ENCODE measurements around the gene EPB41.
"Not testable (repeated sequence)": the region's sequence is repeated elsewhere in the genome, so short reads cannot be mapped to it uniquely, and the experiment has no call there.

The EPB41 gene

DNA sequence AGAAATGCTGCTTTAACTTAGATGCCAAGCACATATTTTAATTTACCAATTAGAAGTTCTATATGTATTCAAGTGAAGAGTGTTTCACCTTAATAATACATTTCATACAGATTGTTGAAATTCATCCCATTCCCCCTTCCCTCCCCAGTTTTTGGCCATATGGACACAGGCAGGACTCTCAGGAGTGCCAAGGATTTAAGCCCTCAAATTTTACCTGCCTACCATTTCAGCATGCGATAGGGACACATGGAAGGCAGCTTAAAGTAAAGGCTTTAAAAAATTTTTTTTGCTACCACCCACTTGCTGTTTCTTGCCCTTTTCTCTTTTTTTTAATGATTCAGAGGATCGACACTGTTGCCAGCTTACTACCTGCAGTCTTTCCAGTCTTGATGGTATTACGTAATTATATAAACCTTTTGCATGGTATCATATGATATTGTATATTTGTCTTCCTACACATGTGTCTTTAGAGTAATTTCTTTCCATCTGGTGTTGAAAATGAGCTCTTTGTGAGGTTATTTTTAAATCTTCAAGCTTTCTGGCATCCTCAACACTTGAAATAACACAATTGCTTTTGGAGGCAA, 7.0 kb downstream of the EPB41 start:
- no peak overlapping the region for H3K4me3 ChIP-seq (ENCODE audit: low read depth, low read length)

GRCh38 chr1:28925350-28925891, 11.1 kb downstream of the EPB41 start:
- H3K4me3 ChIP-seq (ENCODE audit: low read depth, low read length) = no peak overlapping the region
- no peak for DNase-seq (ENCODE audit: low read depth)

More for the DNA sequence above, 7.0 kb downstream of the EPB41 start:
- no peak for DNase-seq (ENCODE audit: low read depth)

GRCh38 chr1:28926629-28927265, 12.4 kb downstream of the EPB41 start:
- H3K4me3 ChIP-seq (ENCODE audit: low read depth, low read length) = no peak overlapping the region
- DNase-seq (ENCODE audit: low read depth) = no peak

DNA sequence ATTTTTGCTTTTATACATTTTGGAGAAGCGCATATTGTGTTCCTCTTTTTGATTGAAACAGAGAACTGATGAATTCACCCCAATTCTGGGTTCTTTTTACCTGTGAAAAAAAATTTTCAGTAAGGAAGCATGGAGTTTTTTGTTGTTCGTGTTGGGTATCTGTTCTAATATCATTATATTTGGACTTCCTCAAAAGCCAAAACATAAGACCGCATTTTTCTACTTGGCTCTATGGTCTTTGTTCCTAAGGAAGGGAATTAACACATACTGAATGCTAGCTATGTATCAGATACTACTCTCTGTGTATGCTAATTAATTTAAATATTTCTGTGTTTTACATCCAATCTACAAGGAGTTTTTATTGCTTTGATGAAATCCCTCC, 12.9 kb downstream of the EPB41 start:
- DNase-seq (ENCODE audit: low read depth) = no peak
- H3K4me3 ChIP-seq (ENCODE audit: low read depth, low read length) = no peak overlapping the region

- H3K4me3 ChIP-seq (ENCODE audit: low read depth, low read length) = no peak overlapping the region
- peak; percentile 4 for DNase-seq (ENCODE audit: low read depth)
Measured at GRCh38 chr1:28927648-28928313, 13.4 kb downstream of the EPB41 start.

DNA sequence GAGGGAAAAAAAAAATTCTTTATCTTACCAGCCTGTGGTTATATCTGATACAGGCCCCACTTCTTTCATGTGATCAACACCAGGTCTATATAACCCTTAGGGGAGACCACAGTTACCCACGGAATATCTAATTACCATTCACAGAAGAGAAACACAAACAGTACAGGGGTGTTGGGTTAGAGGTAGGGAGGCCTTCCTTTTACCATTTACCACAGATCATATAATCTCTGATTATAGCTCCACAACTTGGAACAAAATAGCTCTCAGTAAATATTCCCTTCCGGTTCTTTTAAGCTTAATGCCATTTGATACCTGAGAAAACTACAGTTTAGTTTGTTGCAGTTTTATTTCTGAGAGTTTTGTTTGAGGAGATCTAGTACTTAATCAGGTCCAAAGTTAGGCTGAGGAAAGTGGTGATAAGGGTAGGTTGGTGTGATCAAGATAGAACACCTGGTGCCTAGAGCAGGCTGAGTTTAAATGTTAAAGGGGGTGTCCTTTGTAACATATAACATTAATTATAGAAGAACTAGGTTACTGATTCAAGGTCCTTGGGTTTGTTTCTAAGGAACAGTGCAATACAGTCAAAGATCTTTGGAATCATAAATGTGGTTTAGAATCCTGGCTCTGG, 14.1 kb downstream of the EPB41 start:
- no peak for DNase-seq (ENCODE audit: low read depth)
- no peak overlapping the region for H3K4me3 ChIP-seq (ENCODE audit: low read depth, low read length)

DNA sequence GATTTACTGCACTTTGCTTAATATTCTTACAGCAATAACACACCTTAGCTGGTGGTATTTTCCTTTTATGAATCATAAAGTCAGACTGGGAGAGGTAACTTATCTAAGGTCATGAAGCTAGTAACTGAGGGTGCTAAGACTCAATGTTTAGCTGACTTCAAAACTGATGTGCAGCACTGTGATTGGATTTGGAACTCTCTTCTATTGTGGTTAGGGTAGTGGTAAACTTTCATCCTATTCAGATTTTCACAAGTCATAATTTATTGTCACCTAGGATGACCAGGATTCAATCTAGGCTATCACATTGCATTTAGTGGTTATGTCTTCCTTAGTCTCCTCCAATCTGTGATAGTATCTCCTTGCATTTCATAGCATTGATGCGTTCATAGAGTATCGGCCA, 18.9 kb downstream of the EPB41 start:
- no peak for DNase-seq (ENCODE audit: low read depth)
- no peak overlapping the region for H3K4me3 ChIP-seq (ENCODE audit: low read depth, low read length)

GRCh38 chr1:28933918-28934317, 19.5 kb downstream of the EPB41 start:
- H3K4me3 ChIP-seq (ENCODE audit: low read depth, low read length) = no peak overlapping the region
- DNase-seq (ENCODE audit: low read depth) = no peak

DNA sequence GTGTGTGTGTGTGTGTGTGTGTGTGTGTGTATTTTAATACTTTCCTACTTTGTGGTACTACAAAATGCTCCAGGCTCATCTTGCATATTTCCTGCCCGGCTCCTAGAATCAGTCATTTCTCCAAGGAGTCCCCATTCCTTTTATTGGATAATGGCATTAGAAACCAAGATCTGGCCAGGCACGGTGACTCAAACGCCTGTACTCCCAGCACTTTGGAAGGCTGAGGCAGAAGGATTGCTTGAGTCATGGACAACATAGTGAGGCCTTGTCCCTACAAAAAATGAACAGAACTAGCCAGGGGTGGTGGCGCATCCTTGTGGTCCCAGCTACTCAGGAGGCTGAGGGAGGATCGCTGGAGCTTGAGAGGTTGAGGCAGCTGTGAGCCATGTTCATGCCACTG, 20.3 kb downstream of the EPB41 start:
- H3K4me3 ChIP-seq (ENCODE audit: low read depth, low read length) = no peak overlapping the region
- DNase-seq (ENCODE audit: low read depth) = no peak

GRCh38 chr1:28935293-28935692, 20.9 kb downstream of the EPB41 start:
- no peak overlapping the region for H3K4me3 ChIP-seq (ENCODE audit: low read depth, low read length)
- no peak for DNase-seq (ENCODE audit: low read depth)

DNA sequence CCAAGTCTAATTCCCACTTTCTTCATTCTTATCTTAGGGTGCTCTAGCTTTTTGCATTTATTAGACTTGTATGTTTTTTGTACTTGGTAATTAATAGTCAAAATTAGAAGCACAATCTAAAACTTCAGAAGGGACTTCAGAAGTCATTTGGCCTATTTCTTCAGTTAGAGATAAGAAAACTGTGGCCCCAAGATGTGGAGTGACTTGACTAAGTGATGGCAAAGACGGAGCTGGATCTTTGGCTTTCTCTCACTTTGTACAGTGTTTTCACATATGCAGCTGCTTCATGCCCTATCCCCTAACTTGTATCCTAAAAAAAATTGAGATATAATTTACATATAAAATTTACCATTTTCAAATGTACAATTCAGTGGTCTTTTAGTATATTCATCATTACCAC, 21.7 kb downstream of the EPB41 start:
- no peak overlapping the region for H3K4me3 ChIP-seq (ENCODE audit: low read depth, low read length)
- no peak for DNase-seq (ENCODE audit: low read depth)

GRCh38 chr1:28936528-28936927, 22.2 kb downstream of the EPB41 start:
- H3K4me3 ChIP-seq (ENCODE audit: low read depth, low read length) = no peak overlapping the region

DNA sequence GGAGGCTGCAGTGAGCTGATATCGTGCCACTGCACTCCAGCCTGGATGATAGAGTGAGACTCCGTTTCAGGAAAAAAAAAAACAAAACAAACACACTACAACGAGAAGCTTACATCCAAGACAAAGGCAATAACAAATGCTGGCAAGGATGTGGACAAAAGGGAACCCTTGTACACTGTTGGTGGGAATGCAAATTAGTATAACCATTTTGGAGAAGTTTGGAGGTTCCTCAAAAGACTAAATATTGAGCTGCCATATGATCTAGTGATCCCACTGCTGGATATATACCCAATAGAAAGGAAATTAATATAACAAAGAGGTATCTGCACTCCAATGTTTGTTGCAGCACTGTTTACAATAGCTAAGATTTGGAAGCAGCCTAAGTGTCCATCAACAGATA, 29.2 kb downstream of the EPB41 start:
- H3K4me3 ChIP-seq (ENCODE audit: low read depth, low read length) = not testable (repeated sequence)

More at GRCh38 chr1:28936528-28936927, 22.2 kb downstream of the EPB41 start:
- no peak for DNase-seq (ENCODE audit: low read depth)

GRCh38 chr1:28950006-28950405, 35.6 kb downstream of the EPB41 start:
- DNase-seq (ENCODE audit: low read depth) = no peak
- no peak overlapping the region for H3K4me3 ChIP-seq (ENCODE audit: low read depth, low read length)

More for the DNA sequence above, 29.2 kb downstream of the EPB41 start:
- DNase-seq (ENCODE audit: low read depth) = not testable (repeated sequence)

DNA sequence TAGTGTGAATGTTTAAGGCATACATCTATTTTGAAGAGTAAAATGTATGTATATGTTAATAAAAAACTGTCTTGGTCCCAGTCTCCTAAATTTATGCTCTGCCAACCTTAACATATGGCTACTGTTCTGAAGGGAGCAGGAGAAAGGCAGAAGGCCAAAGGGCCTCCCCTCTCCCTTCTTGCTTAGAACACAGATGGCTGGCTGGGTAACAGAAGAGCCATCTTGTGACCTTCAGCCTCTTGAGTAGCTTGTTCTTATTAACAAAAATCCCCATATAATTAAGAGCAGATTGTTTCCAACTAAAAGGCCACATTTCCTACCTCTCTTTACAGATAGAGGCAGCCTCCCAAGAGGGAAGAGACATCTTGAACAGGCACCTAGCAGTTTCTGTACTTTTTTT, 36.1 kb downstream of the EPB41 start:
- no peak overlapping the region for H3K4me3 ChIP-seq (ENCODE audit: low read depth, low read length)
- DNase-seq (ENCODE audit: low read depth) = no peak

DNA sequence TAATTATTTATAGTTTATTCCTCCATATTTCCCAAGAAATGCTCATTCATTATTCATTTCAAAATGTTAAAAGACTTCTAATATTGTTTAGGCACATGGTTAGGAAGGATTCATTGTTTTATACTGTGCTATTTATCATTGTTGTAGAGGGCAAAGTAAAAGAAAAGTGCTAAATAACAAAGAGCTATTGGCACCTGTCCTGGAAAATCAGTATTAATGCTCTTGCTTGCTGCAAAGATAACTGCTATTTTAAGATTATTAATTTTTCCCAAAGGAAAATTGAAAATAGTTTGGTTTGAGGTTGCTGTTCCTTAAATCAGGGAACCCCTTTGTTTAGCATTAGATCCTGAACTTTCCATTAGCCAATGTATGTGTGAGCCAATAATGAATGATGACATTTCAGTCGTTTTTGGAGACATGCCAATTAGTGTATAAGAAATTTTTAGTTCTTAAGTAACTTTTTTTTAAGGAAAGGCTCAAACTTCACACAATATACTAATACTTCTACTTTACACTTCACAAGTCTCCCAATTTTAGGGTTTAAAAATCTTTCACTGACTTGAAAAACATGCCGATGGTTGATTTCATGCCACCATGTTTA, 39.9 kb downstream of the EPB41 start:
- no peak overlapping the region for H3K4me3 ChIP-seq (ENCODE audit: low read depth, low read length)
- DNase-seq (ENCODE audit: low read depth) = no peak

- no peak for DNase-seq (ENCODE audit: low read depth)
- H3K4me3 ChIP-seq (ENCODE audit: low read depth, low read length) = no peak overlapping the region
Measured at GRCh38 chr1:28956038-28956464, 41.7 kb downstream of the EPB41 start.

GRCh38 chr1:28962114-28962831, 47.9 kb downstream of the EPB41 start:
- H3K4me3 ChIP-seq (ENCODE audit: low read depth, low read length); DNase-seq (ENCODE audit: low read depth): not testable (repeated sequence)

DNA sequence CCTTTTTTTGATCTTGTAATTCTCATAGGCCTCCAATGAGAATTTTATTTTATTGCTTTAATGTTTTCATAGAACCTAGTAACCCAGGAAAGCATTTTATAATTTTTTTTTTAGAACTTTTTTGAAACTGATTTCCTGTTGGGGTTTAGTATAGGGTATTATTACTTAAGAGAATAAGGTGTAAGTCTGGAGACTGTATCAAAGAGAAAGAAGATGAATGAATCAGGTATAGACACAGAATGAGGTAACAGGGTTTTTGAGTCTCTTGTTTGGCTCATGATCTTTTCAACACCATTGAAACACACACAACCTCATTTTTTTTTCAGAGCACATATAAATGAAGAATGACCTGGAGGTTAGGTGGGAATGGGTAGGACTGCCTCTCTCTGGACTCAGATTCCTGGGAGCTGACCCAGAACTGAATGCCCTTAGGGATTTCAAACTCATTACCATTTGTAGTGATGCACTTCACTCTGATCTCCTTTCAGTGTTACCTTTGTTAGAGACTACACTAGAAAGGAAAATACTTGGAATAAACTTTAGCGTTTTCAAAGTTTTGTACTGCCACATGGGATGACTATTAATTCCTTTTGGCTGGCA, 51.0 kb downstream of the EPB41 start:
- no peak overlapping the region for H3K4me3 ChIP-seq (ENCODE audit: low read depth, low read length)
- no peak for DNase-seq (ENCODE audit: low read depth)

All from skeletal muscle cell (primary cell).